ENCODE data around the gene RCAN3.

The RCAN3 gene

GRCh38 chr1:24551960-24552571 is 49.4 kb downstream of the RCAN3 start:
- DNase-seq, result no peak

- DNase-seq, result no peak
Observed at GRCh38 chr1:24553931-24554330, 51.3 kb downstream of the RCAN3 start.

GRCh38 chr1:24554714-24555113 is 52.1 kb downstream of the RCAN3 start:
- DNase-seq, result no peak

GRCh38 chr1:24555591-24556413 is 53.2 kb downstream of the RCAN3 start, which contains the start of gene NCMAP:
TSS of gene NCMAP (plus strand) at chr1:24556087. CDS start at chr1:24595431, 39,344 bp downstream.
- no peak for DNase-seq

- no peak for DNase-seq
Observed at GRCh38 chr1:24556414-24556795, 53.8 kb downstream of the RCAN3 start.

GRCh38 chr1:24557220-24557619 is 54.6 kb downstream of the RCAN3 start:
- DNase-seq, result no peak

GRCh38 chr1:24557711-24558131 is 55.1 kb downstream of the RCAN3 start:
- DNase-seq, result no peak

GRCh38 chr1:24558455-24558854 is 55.8 kb downstream of the RCAN3 start:
- no peak for DNase-seq

- DNase-seq, result peak in 11 of 14 donors; percentile 19 to 77 (median 50)
Observed at GRCh38 chr1:24558902-24559791, 56.5 kb downstream of the RCAN3 start.

GRCh38 chr1:24560361-24560760 is 57.7 kb downstream of the RCAN3 start:
- DNase-seq, result no peak

GRCh38 chr1:24562625-24563024 is 60.0 kb downstream of the RCAN3 start:
- no peak for DNase-seq

- no peak for DNase-seq
Observed at GRCh38 chr1:24564695-24565094, 62.1 kb downstream of the RCAN3 start.

- DNase-seq, result no peak
Observed at GRCh38 chr1:24566236-24566867, 63.7 kb downstream of the RCAN3 start.

- no peak for DNase-seq
Observed at GRCh38 chr1:24567792-24568388, 65.3 kb downstream of the RCAN3 start.

- DNase-seq, result no peak
Observed at GRCh38 chr1:24568475-24568874, 65.8 kb downstream of the RCAN3 start.

- DNase-seq, result no peak
Observed at GRCh38 chr1:24570265-24571125, 67.9 kb downstream of the RCAN3 start.

GRCh38 chr1:24572301-24572700 is 69.7 kb downstream of the RCAN3 start:
- no peak for DNase-seq

- DNase-seq, result peak in 3 of 14 donors; percentile 5 to 19 (median 11)
Observed at GRCh38 chr1:24575905-24576587, 73.4 kb downstream of the RCAN3 start.

- DNase-seq, result no peak
Observed at GRCh38 chr1:24578846-24579245, 76.2 kb downstream of the RCAN3 start.

GRCh38 chr1:24580756-24581155 is 78.1 kb downstream of the RCAN3 start:
- no peak for DNase-seq
